SU-DHL-6 (cell line): ENCODE results near the gene DBET.
"Not testable (repeated sequence)": the region's sequence is repeated elsewhere in the genome, so short reads cannot be mapped to it uniquely, and the experiment has no call there.

Source experiments
- H2AFZ ChIP-seq: fragments of 200-600 bp; sonication (generic); 2 replicates; pipeline ENCODE4 v1.6.1; 2014; ENCODE audit warnings: low read depth, mild to moderate bottlenecking, moderate library complexity, mixed read lengths, antibody characterized with exemption, low read length; ENCODE audit not compliant: severe bottlenecking
- H3F3A ChIP-seq: fragments of 200-600 bp; shearing (Covaris generic); 2 replicates; pipeline ENCODE4 v1.6.0; 2016; ENCODE audit warnings: antibody characterized with exemption, mild to moderate bottlenecking; ENCODE audit not compliant: insufficient read depth
- H3K27ac ChIP-seq: fragments of 200-600 bp; sonication (generic); 2 replicates; pipeline ENCODE4 v1.5.1; 2016; ENCODE audit warnings: low read depth, mild to moderate bottlenecking, low read length, moderate library complexity, mixed read lengths
- H3K27me3 ChIP-seq: fragments of 200-600 bp; sonication (generic), shearing (Covaris generic); 2 replicates; pipeline ENCODE4 v1.6.0; 2014; ENCODE audit warnings: mild to moderate bottlenecking, low read length
- H3K36me3 ChIP-seq: fragments of 200-600 bp; sonication (generic); 2 replicates; pipeline ENCODE4 v1.6.1; 2014; ENCODE audit warnings: mild to moderate bottlenecking, low read length, mixed read lengths
- H3K4me2 ChIP-seq: fragments of 300-600, 200-600 bp; shearing (Covaris generic), sonication (generic); 2 replicates; pipeline ENCODE4 v1.6.0; 2014; ENCODE audit warnings: low read length, low read depth, mild to moderate bottlenecking; ENCODE audit not compliant: poor library complexity, severe bottlenecking
- H3K4me3 ChIP-seq: fragments of 200-600 bp; sonication (generic); 2 replicates; pipeline ENCODE4 v1.5.1; 2014; ENCODE audit warnings: antibody characterized with exemption, low read length, mild to moderate bottlenecking, mixed read lengths; ENCODE audit not compliant: insufficient read depth, poor library complexity, severe bottlenecking
- H3K79me2 ChIP-seq: fragments of 200-600 bp; sonication (generic); 2 replicates; pipeline ENCODE4 v1.6.1; 2014; ENCODE audit warnings: mild to moderate bottlenecking, low read length, moderate library complexity; ENCODE audit not compliant: insufficient read depth
- H3K9ac ChIP-seq: fragments of 200-600 bp; sonication (generic); 2 replicates; pipeline ENCODE4 v1.7.0; 2014; ENCODE audit warnings: mild to moderate bottlenecking, low read length
- H3K9me2 ChIP-seq: fragments of 200-600 bp; sonication (generic); replicated peaks from 2 replicates; pipeline ENCODE4 v1.6.1; 2014; ENCODE audit warnings: low read length; ENCODE audit not compliant: insufficient read depth
- H3K9me3 ChIP-seq: fragments of 200-600 bp; sonication (generic); 2 replicates; pipeline ENCODE4 v1.6.1; 2014; ENCODE audit warnings: low read length, mixed read lengths; ENCODE audit not compliant: insufficient read depth
- H4K20me1 ChIP-seq: fragments of 200-600 bp; sonication (generic); 2 replicates; pipeline ENCODE4 v1.6.1; 2014; ENCODE audit warnings: low read depth, mild to moderate bottlenecking, antibody characterized with exemption, low read length, moderate library complexity, mixed read lengths
- CTCF ChIP-seq: fragments of 200-600 bp; sonication (generic); IDR thresholded peaks from one replicate; pipeline ENCODE4 v1.5.1; 2017; ENCODE audit warnings: antibody characterized with exemption, mild to moderate bottlenecking, low read length, moderate library complexity; ENCODE audit not compliant: insufficient read depth, poor library complexity, severe bottlenecking
- EZH2phosphoT487 ChIP-seq: fragments of 200-600 bp; sonication (generic), shearing (Covaris generic); conservative IDR thresholded peaks from 2 replicates; pipeline ENCODE4 v1.6.1; 2018; ENCODE audit warnings: mild to moderate bottlenecking, antibody characterized with exemption, low read length, moderate library complexity, mixed read lengths

The DBET gene

GRCh38 chr4:190064342-190064741 is at the start of gene DBET:
Gene DBET (plus strand): TSS chr4:190064502.
- not testable (repeated sequence) for H3K9me3 ChIP-seq, H3K27ac ChIP-seq, H3K9me2 ChIP-seq, H3K4me3 ChIP-seq, H3K36me3 ChIP-seq, H3K79me2 ChIP-seq, H3K9ac ChIP-seq, H3F3A ChIP-seq, H4K20me1 ChIP-seq, H3K27me3 ChIP-seq, H2AFZ ChIP-seq, H3K4me2 ChIP-seq

- no peak overlapping the region for H3K27ac ChIP-seq
- H3K9ac ChIP-seq = no peak overlapping the region
- no peaks in the 10 kb centered on the region for H3K27me3 ChIP-seq
- H3K4me3 ChIP-seq = no peak overlapping the region
- no peak overlapping the region for H3K4me2 ChIP-seq
- H3K36me3 ChIP-seq = no peaks in the 10 kb centered on the region
- TF ChIP-seq CTCF (no peak), EZH2phosphoT487 (no peak)
- H3F3A ChIP-seq = no peaks in the 10 kb centered on the region
- no peaks in the 10 kb centered on the region for H3K9me3 ChIP-seq
- H3K79me2 ChIP-seq = no peaks in the 10 kb centered on the region
- H4K20me1 ChIP-seq = no peaks in the 10 kb centered on the region
- no peaks in the 10 kb centered on the region for H3K9me2 ChIP-seq
- no peak overlapping the region for H2AFZ ChIP-seq
Measured at GRCh38 chr4:190014771-190015537, 49.3 kb upstream of the DBET start.

- H3K27me3 ChIP-seq = no peaks in the 10 kb centered on the region
- no peaks in the 10 kb centered on the region for H3K9me3 ChIP-seq
- H3K79me2 ChIP-seq = no peaks in the 10 kb centered on the region
- no peak overlapping the region for H3K4me2 ChIP-seq
- H3K36me3 ChIP-seq = no peaks in the 10 kb centered on the region
- no peaks in the 10 kb centered on the region for H4K20me1 ChIP-seq
- no peak overlapping the region for H3K27ac ChIP-seq
- H3K9me2 ChIP-seq = no peaks in the 10 kb centered on the region
- TF ChIP-seq EZH2phosphoT487 = no peak
- no peaks in the 10 kb centered on the region for H3F3A ChIP-seq
- H3K4me3 ChIP-seq = no peak overlapping the region
- no peak overlapping the region for H3K9ac ChIP-seq
- H2AFZ ChIP-seq = no peak overlapping the region
Measured at GRCh38 chr4:190015538-190016368, 48.5 kb upstream of the DBET start.

- H3K27me3 ChIP-seq = no peaks in the 10 kb centered on the region
- no peak overlapping the region for H3K4me2 ChIP-seq
- no peak overlapping the region for H3K9ac ChIP-seq
- no peaks in the 10 kb centered on the region for H3K9me3 ChIP-seq
- no peaks in the 10 kb centered on the region for H3K9me2 ChIP-seq
- no peaks in the 10 kb centered on the region for H3F3A ChIP-seq
- no peaks in the 10 kb centered on the region for H4K20me1 ChIP-seq
- H3K79me2 ChIP-seq = no peaks in the 10 kb centered on the region
- no peak overlapping the region for H2AFZ ChIP-seq
- no peaks in the 10 kb centered on the region for H3K36me3 ChIP-seq
- TF ChIP-seq EZH2phosphoT487 (no peak), CTCF (no peak)
- H3K27ac ChIP-seq = no peak overlapping the region
- no peak overlapping the region for H3K4me3 ChIP-seq
Measured at GRCh38 chr4:190016369-190017289, 47.7 kb upstream of the DBET start.
